Measurements from ENCODE around the gene RAD51B.

GRCh38 chr14:68368850-68369249, 549.3 kb downstream of the RAD51B start:
- no peak for TF ChIP-seq CTCF (tag by site-specific recombination; IDR thresholded peaks at IDR 0.05)
- TF ChIP-seq AEBP2 (tag by site-specific recombination; IDR thresholded peaks at IDR 0.05; ENCODE audit: borderline replicate concordance), result no peak
- no peak for TF ChIP-seq ZNF350 (tag by site-specific recombination; IDR thresholded peaks at IDR 0.05)
- TF ChIP-seq ZNF398 (tag by site-specific recombination; IDR thresholded peaks at IDR 0.05), result no peak
- TF ChIP-seq REST (tag by site-specific recombination; IDR thresholded peaks at IDR 0.05), result no peak
- no peak for TF ChIP-seq ZBTB44 (tag by site-specific recombination; IDR thresholded peaks at IDR 0.05)
- no peak for TF ChIP-seq TSHZ1 (tag by site-specific recombination; IDR thresholded peaks at IDR 0.05; ENCODE audit: borderline replicate concordance)
- no peak for TF ChIP-seq ZNF785 (tag by site-specific recombination; IDR thresholded peaks at IDR 0.05)
- no peak for TF ChIP-seq ZBTB1 (tag by site-specific recombination; IDR thresholded peaks at IDR 0.05)
- TF ChIP-seq SETDB1 (IDR thresholded peaks at IDR 0.05; ENCODE audit: insufficient read length, low read length), result no peak
- TF ChIP-seq ZNF133 (tag by site-specific recombination; IDR thresholded peaks at IDR 0.05), result no peak

Measured in HEK293 (cell line).